ENCODE results near the gene RUSF1. TPM values are rescaled to one million over a fixed set of nuclear protein-coding genes. Genes with fewer than 3 reads are reported as not detected.

Gene RUSF1
- polyA plus RNA-seq, 3 donors = 10.3 to 45.1 (median 11.8) TPM

DNA sequence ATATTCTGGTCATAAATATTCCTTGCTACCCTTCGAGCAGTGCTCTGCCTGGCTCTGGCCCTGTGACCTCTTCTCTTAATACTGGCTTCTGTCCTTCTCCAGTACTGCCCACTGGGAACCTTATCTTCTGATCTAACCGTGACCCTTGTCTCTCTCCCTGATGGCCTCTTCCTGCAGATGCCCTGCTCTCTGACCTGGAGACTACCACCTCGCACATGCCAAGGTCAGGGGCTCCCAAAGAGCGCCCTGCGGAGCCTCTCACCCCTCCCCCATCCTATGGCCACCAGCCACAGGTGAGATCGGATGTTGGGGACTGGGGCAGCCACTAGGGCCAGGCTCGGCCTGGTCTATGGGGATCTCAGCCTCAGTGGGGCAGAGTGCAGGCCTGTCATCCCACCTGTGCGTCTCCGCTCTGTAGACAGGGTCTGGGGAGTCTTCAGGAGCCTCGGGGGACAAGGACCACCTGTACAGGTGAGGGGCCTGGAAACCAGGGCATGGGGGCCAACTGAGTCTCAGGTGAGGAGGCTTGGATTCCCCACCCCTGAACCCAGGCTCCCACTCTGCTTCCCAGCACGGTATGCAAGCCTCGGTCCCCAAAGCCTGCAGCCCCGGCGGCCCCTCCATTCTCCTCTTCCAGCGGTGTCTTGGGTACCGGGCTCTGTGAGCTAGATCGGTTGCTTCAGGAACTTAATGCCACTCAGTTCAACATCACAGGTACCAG is 34.8 kb downstream of the RUSF1 start:
- H3K27ac ChIP-seq (ENCODE audit: low read depth in 1 of 2, low read length in 2 of 2) = no peak overlapping the region
- H3K4me1 ChIP-seq (ENCODE audit: control insufficient read depth in 1 of 2, insufficient read depth in 2 of 2, low read length in 2 of 2) = peaks cover 26 to 35% of the 10 kb centered on the region in 2 donors
- H3K9ac ChIP-seq (ENCODE audit: insufficient read depth, low read length, poor library complexity, severe bottlenecking) = no peak overlapping the region
- H3K79me2 ChIP-seq (ENCODE audit: insufficient read depth, low read length) = no peaks in the 10 kb centered on the region
- no peak overlapping the region for H2AFZ ChIP-seq (ENCODE audit: insufficient read depth, low read depth, low read length, poor library complexity, severe bottlenecking)
- DNase-seq = no peak
- H3K9me3 Mint-ChIP-seq = peaks cover 5 to 15% (median 7%) of the 10 kb centered on the region in 7 donors
- intact Hi-C loops (cut with micrococcal nuclease) = no loop called here
- no peaks in the 10 kb centered on the region for H4K20me1 ChIP-seq (ENCODE audit: insufficient read depth, low read length)
- TF ChIP-seq, protein P1, sequence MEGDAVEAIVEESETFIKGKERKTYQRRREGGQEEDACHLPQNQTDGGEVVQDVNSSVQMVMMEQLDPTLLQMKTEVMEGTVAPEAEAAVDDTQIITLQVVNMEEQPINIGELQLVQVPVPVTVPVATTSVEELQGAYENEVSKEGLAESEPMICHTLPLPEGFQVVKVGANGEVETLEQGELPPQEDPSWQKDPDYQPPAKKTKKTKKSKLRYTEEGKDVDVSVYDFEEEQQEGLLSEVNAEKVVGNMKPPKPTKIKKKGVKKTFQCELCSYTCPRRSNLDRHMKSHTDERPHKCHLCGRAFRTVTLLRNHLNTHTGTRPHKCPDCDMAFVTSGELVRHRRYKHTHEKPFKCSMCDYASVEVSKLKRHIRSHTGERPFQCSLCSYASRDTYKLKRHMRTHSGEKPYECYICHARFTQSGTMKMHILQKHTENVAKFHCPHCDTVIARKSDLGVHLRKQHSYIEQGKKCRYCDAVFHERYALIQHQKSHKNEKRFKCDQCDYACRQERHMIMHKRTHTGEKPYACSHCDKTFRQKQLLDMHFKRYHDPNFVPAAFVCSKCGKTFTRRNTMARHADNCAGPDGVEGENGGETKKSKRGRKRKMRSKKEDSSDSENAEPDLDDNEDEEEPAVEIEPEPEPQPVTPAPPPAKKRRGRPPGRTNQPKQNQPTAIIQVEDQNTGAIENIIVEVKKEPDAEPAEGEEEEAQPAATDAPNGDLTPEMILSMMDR (IDR thresholded peaks at IDR 0.05) = no peak
- no peak overlapping the region for H3K4me3 Mint-ChIP-seq
- H3K4me1 Mint-ChIP-seq = peaks cover 36% of the 10 kb centered on the region
- no peak overlapping the region for H3K4me3 ChIP-seq (replicated peaks in 1 of 3; ENCODE audit: low read depth in 2 of 3, low read length in 3 of 3)
- H3K27me3 ChIP-seq (ENCODE audit: control insufficient read depth in 2 of 2, insufficient read depth in 2 of 2, low read length in 2 of 2) = peaks cover 0 to 29% of the 10 kb centered on the region in 2 donors
- peaks cover 3% of the 10 kb centered on the region in 2 donors for H3K36me3 Mint-ChIP-seq
- H3K4me2 ChIP-seq (replicated peaks; ENCODE audit: extremely low read depth, low read length, poor library complexity, severe bottlenecking) = no peak overlapping the region
- peaks cover 0 to 5% of the 10 kb centered on the region in 2 donors for H3K9me3 ChIP-seq (replicated peaks in 1 of 2; ENCODE audit: control insufficient read depth in 1 of 2, insufficient read depth in 1 of 2, low read length in 2 of 2)
- H3K27ac Mint-ChIP-seq = peak overlapping the region in 1 of 7 donors; percentile 12
- no peaks in the 10 kb centered on the region for H3K36me3 ChIP-seq (replicated peaks in 1 of 2; ENCODE audit: control insufficient read depth in 1 of 2, insufficient read depth in 2 of 2, low read length in 2 of 2)
- 92% methylated on average over 14 of the region's 17 CpGs for WGBS (ENCODE audit: insufficient coverage)
- H3K27me3 Mint-ChIP-seq (ENCODE audit: low read depth in 3 of 3) = peaks cover 4 to 59% (median 45%) of the 10 kb centered on the region in 3 donors

GRCh38 chr16:31472709-31473203 is 35.4 kb downstream of the RUSF1 start:
- Mint-ChIP-seq H3K4me3 (peak overlapping the region in 1 of 2 donors; percentile 86), H3K27me3 (ENCODE audit: low read depth in 3 of 3) (peaks cover 3 to 58% (median 39%) of the 10 kb centered on the region in 3 donors), H3K9me3 (peaks cover 5 to 15% (median 7%) of the 10 kb centered on the region in 7 donors), H3K36me3 (peaks cover 3% of the 10 kb centered on the region in 2 donors), H3K4me1 (peaks cover 32% of the 10 kb centered on the region), H3K27ac (no peak overlapping the region)
- DNase-seq = peak in 2 of 3 donors; percentile 16 to 39
- Histone ChIP-seq H3K27ac (ENCODE audit: low read depth in 1 of 2, low read length in 2 of 2) (no peak overlapping the region), H3K36me3 (replicated peaks in 1 of 2; ENCODE audit: control insufficient read depth in 1 of 2, insufficient read depth in 2 of 2, low read length in 2 of 2) (no peaks in the 10 kb centered on the region), H3K4me1 (ENCODE audit: control insufficient read depth in 1 of 2, insufficient read depth in 2 of 2, low read length in 2 of 2) (peaks cover 25 to 33% of the 10 kb centered on the region in 2 donors), H3K4me2 (replicated peaks; ENCODE audit: extremely low read depth, low read length, poor library complexity, severe bottlenecking) (peak overlapping the region; percentile 74), H3K4me3 (replicated peaks in 1 of 3; ENCODE audit: low read depth in 2 of 3, low read length in 3 of 3) (peak overlapping the region in 1 of 3 experiments; percentile 65), H4K20me1 (ENCODE audit: insufficient read depth, low read length) (no peaks in the 10 kb centered on the region), H3K9ac (ENCODE audit: insufficient read depth, low read length, poor library complexity, severe bottlenecking) (no peak overlapping the region), H2AFZ (ENCODE audit: insufficient read depth, low read depth, low read length, poor library complexity, severe bottlenecking) (no peak overlapping the region), H3K27me3 (ENCODE audit: control insufficient read depth in 2 of 2, insufficient read depth in 2 of 2, low read length in 2 of 2) (peaks cover 0 to 27% of the 10 kb centered on the region in 2 donors), H3K79me2 (ENCODE audit: insufficient read depth, low read length) (no peaks in the 10 kb centered on the region), H3K9me3 (replicated peaks in 1 of 2; ENCODE audit: control insufficient read depth in 1 of 2, insufficient read depth in 1 of 2, low read length in 2 of 2) (peaks cover 0 to 5% of the 10 kb centered on the region in 2 donors)
- intact Hi-C loops (cut with micrococcal nuclease) = no loop called here
- TF ChIP-seq, protein P1 (IDR thresholded peaks at IDR 0.05) = peak; percentile 29
- 74% methylated on average over 17 of the region's 20 CpGs for WGBS (ENCODE audit: insufficient coverage)

Data from CD14-positive monocyte (primary cell).